Ascending aorta (tissue), 2 donors: ENCODE results near the gene DCHS1. TPM values are rescaled to one million over a fixed set of nuclear protein-coding genes. Genes with fewer than 3 reads are reported as not detected.

Experiments used
- DNase-seq, 2 donors: peaks; one replicate each; pipeline ENCODE4 v3.0.0-alpha.2; 2019; ENCODE audit warnings: low spot score in 2 of 2
- H3K27ac ChIP-seq, 2 donors: fragments of 200-600 bp; sonication (generic); one replicate each; pipeline ENCODE4 v1.5.1; 2016 to 2017; ENCODE audit warnings: mild to moderate bottlenecking in 1 of 2
- H3K27me3 ChIP-seq: fragments of 200-600 bp; sonication (generic); one replicate; pipeline ENCODE4 v1.5.1; 2017
- H3K36me3 ChIP-seq, 2 donors: fragments of 200-600 bp; sonication (generic); one replicate each; pipeline ENCODE4 v1.5.1; 2016
- H3K4me1 ChIP-seq, 2 donors: fragments of 200-600 bp; sonication (generic); one replicate each; pipeline ENCODE4 v1.5.1; 2016 to 2017; ENCODE audit warnings: mild to moderate bottlenecking in 1 of 2
- H3K4me3 ChIP-seq, 2 donors: fragments of 200-600 bp; sonication (generic); one replicate each; pipeline ENCODE4 v1.5.1; 2016 to 2017; ENCODE audit warnings: mild to moderate bottlenecking in 1 of 2
- H3K9me3 ChIP-seq, 2 donors: fragments of 200-600 bp; sonication (generic); one replicate each; pipeline ENCODE4 v1.5.1; 2016
- intact Hi-C: fragments of 100-400 bp; cut with DNase I; formaldehyde crosslinking; loops from one replicate; pipeline ENCODE4 v1.15.1; 2023
- total RNA-seq: library from RNA; depleted of rRNA; stranded (reverse); fragments of >200 nt; gene quantifications from one replicate; pipeline ENCODE4 v1.1.0, GENCODE V29; 2016
- TF ChIP-seq, protein P1 (sequence below), 3 experiments: fragments of 200-600 bp in 2 of 3; fragments of 450-650 bp in 1 of 3; sonication (generic) in 2 of 3; IDR thresholded peaks; one replicate each; pipeline ENCODE4 v1.5.1; 2016 to 2019; ENCODE audit warnings: antibody characterized with exemption in 3 of 3, mild to moderate bottlenecking in 1 of 3, moderate library complexity in 1 of 3

DCHS1 gene
- total RNA-seq, 1 donor from 2014 or later, result 58.0 TPM

DNA sequence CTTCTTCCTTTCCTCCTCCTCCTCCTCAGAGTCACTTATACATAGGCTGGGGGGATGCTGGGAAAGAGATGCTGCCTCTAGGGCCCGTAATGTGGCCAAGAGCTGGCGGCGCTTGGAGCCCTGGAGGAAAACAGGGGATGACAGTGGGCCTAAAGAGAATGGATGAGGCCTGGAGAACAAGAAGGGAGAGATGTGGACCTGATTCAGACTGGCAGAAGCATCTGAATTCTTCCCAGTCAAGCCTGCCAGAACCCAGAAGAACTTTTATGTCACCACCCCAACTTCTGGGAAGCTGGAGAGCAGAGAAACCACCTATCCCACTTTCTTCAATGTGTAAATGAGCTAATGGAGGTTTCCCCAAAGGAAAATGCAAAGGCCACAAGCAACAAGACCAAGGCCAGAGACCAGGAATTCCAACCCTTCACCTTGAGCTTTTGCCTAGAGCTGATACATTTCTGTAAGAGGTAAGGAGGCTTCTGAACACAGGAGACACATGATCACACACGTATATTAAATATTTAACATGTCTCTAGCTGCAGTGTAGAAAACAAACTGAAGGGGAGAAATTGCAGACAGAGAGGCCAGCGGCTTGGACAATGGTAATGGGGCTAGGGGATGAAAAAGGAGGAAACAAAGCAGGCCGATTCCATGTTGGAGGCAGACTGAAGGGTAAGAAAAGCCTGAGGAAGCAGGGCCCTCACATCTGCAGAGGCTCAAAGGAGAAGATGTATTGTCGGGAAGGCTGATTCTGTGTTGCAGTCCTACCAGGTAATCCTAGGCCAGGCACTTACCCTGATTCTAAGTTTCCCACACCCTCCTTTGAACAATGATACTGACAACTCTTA is 53.3 kb downstream of the DCHS1 start:
- intact Hi-C loops, result loop anchor here (2.0 to 10.0 kb wide), 3 partner anchors 72 to 1382 kb away; partner anchors contain the start of genes EIF3F and SMPD1
- peaks cover 15 to 23% of the 10 kb centered on the region in 2 donors for H3K4me1 ChIP-seq
- peak overlapping the region in 1 of 2 donors; percentile 95 for H3K27ac ChIP-seq
- peaks cover 26 to 32% of the 10 kb centered on the region in 2 donors for H3K36me3 ChIP-seq
- TF ChIP-seq, protein P1, sequence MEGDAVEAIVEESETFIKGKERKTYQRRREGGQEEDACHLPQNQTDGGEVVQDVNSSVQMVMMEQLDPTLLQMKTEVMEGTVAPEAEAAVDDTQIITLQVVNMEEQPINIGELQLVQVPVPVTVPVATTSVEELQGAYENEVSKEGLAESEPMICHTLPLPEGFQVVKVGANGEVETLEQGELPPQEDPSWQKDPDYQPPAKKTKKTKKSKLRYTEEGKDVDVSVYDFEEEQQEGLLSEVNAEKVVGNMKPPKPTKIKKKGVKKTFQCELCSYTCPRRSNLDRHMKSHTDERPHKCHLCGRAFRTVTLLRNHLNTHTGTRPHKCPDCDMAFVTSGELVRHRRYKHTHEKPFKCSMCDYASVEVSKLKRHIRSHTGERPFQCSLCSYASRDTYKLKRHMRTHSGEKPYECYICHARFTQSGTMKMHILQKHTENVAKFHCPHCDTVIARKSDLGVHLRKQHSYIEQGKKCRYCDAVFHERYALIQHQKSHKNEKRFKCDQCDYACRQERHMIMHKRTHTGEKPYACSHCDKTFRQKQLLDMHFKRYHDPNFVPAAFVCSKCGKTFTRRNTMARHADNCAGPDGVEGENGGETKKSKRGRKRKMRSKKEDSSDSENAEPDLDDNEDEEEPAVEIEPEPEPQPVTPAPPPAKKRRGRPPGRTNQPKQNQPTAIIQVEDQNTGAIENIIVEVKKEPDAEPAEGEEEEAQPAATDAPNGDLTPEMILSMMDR (IDR thresholded peaks at IDR 0.05), result no peak
- no peaks in the 10 kb centered on the region for H3K9me3 ChIP-seq
- H3K27me3 ChIP-seq, result no peaks in the 10 kb centered on the region
- DNase-seq, result no peak
- H3K4me3 ChIP-seq, result peak overlapping the region; percentile 64 to 92

DNA sequence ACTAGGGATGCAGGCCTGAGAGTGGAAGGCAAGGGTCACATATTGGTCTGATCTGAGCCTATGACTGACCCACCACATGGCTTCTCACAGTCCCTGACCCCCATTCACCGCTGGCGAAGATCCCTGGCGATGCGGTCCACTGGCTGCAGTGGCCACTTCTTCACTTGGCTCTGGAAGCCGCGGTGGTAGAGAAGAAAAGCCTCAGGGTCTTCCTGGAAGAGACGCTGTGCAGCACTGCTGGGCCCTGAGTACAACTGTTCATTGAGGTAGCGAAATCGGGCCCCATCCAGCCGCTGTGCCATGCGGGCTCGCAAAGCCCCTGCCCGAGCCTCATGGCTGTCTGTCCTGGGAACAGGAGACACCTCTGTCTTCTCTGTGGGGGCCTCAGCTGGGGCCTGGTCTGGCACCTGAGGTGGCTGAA is 54.6 kb downstream of the DCHS1 start:
- no peaks in the 10 kb centered on the region for H3K9me3 ChIP-seq
- intact Hi-C loops, result loop anchor here (5.0 to 10.0 kb wide), 2 partner anchors 209 to 1384 kb away; partner anchors contain the start of genes EIF3F and SMPD1
- no peak overlapping the region for H3K27ac ChIP-seq

DNA sequence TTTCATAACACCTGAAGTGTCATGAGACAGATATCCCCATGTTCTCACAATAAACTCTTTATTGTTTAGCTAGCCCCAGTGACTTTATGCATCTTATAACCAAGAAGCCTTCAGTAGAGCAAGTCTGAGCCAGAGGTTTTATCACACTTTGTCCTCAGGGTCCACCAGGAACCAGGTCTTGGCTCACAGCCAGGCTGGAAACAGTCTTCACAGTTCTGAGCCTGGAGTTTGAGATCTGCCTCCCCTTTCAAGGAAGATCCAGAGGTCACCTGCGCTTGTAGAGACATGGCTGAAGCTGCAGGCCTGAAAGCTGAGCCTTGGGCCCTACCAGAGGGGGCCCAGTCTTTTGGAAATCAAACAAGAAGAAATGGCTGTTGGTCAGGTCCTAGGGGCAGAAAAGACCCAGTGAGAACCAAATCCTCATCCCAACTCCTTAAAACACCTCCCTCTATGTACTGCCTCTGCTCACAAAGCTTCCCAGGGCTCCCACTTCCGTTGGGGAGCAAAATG is 55.7 kb downstream of the DCHS1 start:
- Histone ChIP-seq H3K4me3 (no peak overlapping the region), H3K4me1 (peaks cover 9 to 26% of the 10 kb centered on the region in 2 donors), H3K36me3 (peaks cover 26 to 42% of the 10 kb centered on the region in 2 donors), H3K9me3 (no peaks in the 10 kb centered on the region), H3K27me3 (no peaks in the 10 kb centered on the region), H3K27ac (no peak overlapping the region)
- intact Hi-C loops, result loop anchor here (5.0 to 10.0 kb wide), 2 partner anchors 208 to 1385 kb away; partner anchors contain the start of genes EIF3F and SMPD1
- no peak for DNase-seq
- TF ChIP-seq, protein P1 (IDR thresholded peaks at IDR 0.05), result no peak

More for the DNA sequence above, 54.6 kb downstream of the DCHS1 start:
- H3K4me1 ChIP-seq, result peaks cover 9 to 26% of the 10 kb centered on the region in 2 donors
- no peak overlapping the region for H3K4me3 ChIP-seq
- DNase-seq, result no peak
- no peaks in the 10 kb centered on the region for H3K27me3 ChIP-seq
- TF ChIP-seq, protein P1 (IDR thresholded peaks at IDR 0.05), result no peak
- H3K36me3 ChIP-seq, result peaks cover 26 to 33% of the 10 kb centered on the region in 2 donors

DNA sequence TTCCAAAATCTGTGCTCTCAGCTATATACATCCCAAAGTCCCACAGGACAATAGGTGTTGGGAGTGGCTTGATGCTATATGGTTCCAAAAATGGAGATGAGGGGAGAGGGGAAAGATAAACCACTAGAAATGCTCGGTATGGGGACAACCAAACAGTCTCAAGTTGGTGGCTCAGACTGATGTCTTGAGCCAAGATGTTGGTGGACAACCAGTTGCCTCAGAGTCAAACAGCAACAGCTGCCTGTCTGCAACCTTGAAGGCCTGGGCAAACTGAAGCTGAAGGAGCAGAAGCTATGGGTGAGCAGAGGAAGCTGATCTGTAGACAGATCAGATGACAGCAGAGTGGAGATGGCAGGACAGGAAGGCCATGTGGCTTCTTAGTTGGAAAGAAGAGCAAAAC is 56.2 kb downstream of the DCHS1 start:
- intact Hi-C loops, result no loop called here
- no peak for DNase-seq
- Histone ChIP-seq H3K4me3 (no peak overlapping the region), H3K27me3 (no peaks in the 10 kb centered on the region), H3K27ac (no peak overlapping the region), H3K4me1 (peaks cover 9 to 26% of the 10 kb centered on the region in 2 donors), H3K9me3 (no peaks in the 10 kb centered on the region), H3K36me3 (peaks cover 26 to 46% of the 10 kb centered on the region in 2 donors)
- TF ChIP-seq, protein P1 (IDR thresholded peaks at IDR 0.05), result no peak

DNA sequence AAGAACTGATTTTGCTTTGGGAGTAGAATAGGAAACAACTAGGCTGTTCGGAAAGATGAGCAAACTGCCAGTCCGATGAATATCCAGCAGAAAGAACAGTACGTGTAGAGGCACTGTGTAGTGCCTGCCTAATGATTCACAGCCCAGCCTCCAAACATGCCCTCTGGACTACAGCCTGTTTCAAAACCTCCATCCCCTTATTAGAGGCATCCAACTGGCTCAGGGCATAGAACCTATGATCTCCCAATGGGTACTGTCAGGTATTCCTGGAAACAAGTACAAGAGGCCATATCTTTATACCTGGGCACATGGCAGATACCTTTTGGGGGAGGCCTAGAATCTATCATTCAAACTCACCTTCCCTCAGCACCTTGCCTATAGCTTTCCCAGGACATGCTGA is 57.1 kb downstream of the DCHS1 start:
- H3K9me3 ChIP-seq, result no peaks in the 10 kb centered on the region
- intact Hi-C loops, result no loop called here
- TF ChIP-seq, protein P1 (IDR thresholded peaks at IDR 0.05), result no peak
- no peaks in the 10 kb centered on the region for H3K27me3 ChIP-seq
- no peak overlapping the region for H3K4me3 ChIP-seq
- peaks cover 26 to 55% of the 10 kb centered on the region in 2 donors for H3K36me3 ChIP-seq
- H3K4me1 ChIP-seq, result peaks cover 9 to 26% of the 10 kb centered on the region in 2 donors
- DNase-seq, result no peak
- H3K27ac ChIP-seq, result peak overlapping the region in 1 of 2 donors; percentile 20
